Activated naive CD8-positive, alpha-beta T cell (primary cell): ENCODE results near the gene S100A14.

Experiments used
- H3K27ac Mint-ChIP-seq: one replicate; pipeline ENCODE4 v1.8.0; 2021; ENCODE audit warnings: mixed read lengths
- H3K27me3 Mint-ChIP-seq: one replicate; pipeline ENCODE4 v1.8.0; 2021; ENCODE audit warnings: mixed read lengths
- H3K36me3 Mint-ChIP-seq: one replicate; pipeline ENCODE4 v1.8.0; 2021; ENCODE audit warnings: mixed read lengths
- H3K4me1 Mint-ChIP-seq: one replicate; pipeline ENCODE4 v1.8.0; 2021; ENCODE audit warnings: low read depth, mixed read lengths
- H3K4me3 Mint-ChIP-seq: one replicate; pipeline ENCODE4 v1.8.0; 2021; ENCODE audit warnings: mild to moderate bottlenecking, mixed read lengths
- H3K9me3 Mint-ChIP-seq: one replicate; pipeline ENCODE4 v1.8.0; 2021; ENCODE audit warnings: low read depth, mixed read lengths

Gene S100A14

DNA sequence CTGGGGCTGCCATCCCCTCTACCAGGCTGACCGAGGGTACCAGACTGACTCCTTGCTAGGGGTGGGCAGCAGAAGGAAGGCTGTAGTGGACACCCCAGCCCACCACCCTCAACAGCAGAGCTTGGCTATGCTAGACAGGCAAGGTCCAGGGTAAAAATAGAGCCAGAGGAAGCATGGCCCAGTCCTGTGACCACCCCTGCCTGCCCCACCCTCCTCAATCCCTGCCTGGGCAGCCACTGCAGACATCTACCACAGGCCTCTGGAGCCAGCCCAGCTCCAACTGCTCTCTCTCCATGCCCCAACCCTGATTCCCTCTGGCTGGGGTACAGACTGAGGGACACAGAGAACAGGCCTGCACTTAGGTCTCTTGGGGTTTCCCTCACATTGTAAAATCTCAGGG, 13.8 kb upstream of the S100A14 start:
- H3K36me3 Mint-ChIP-seq = peaks cover 2% of the 10 kb centered on the region
- H3K4me3 Mint-ChIP-seq = no peak overlapping the region
- no peaks in the 10 kb centered on the region for H3K27me3 Mint-ChIP-seq
- peaks cover 23% of the 10 kb centered on the region for H3K4me1 Mint-ChIP-seq
- no peaks in the 10 kb centered on the region for H3K9me3 Mint-ChIP-seq
- no peak overlapping the region for H3K27ac Mint-ChIP-seq

DNA sequence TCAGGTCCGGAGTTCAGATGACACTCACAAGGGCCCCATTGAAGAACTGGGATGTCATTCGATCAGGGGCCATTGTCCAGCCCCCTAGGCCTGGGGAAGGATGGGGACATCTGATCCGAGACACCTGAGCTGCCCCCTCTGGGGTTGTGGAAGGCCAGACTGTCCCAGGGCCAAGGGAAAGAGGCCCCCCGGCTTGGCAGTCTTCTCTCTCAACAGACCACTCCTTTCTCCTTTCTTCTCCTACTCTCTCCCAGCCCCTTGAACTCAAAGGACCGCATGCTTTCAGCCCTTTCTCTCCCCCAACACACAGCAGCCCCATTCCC, 13.2 kb upstream of the S100A14 start:
- peaks cover 23% of the 10 kb centered on the region for H3K4me1 Mint-ChIP-seq
- no peaks in the 10 kb centered on the region for H3K9me3 Mint-ChIP-seq
- H3K27ac Mint-ChIP-seq = no peak overlapping the region
- peaks cover under 1% of the 10 kb centered on the region for H3K36me3 Mint-ChIP-seq
- no peak overlapping the region for H3K4me3 Mint-ChIP-seq
- H3K27me3 Mint-ChIP-seq = no peaks in the 10 kb centered on the region

DNA sequence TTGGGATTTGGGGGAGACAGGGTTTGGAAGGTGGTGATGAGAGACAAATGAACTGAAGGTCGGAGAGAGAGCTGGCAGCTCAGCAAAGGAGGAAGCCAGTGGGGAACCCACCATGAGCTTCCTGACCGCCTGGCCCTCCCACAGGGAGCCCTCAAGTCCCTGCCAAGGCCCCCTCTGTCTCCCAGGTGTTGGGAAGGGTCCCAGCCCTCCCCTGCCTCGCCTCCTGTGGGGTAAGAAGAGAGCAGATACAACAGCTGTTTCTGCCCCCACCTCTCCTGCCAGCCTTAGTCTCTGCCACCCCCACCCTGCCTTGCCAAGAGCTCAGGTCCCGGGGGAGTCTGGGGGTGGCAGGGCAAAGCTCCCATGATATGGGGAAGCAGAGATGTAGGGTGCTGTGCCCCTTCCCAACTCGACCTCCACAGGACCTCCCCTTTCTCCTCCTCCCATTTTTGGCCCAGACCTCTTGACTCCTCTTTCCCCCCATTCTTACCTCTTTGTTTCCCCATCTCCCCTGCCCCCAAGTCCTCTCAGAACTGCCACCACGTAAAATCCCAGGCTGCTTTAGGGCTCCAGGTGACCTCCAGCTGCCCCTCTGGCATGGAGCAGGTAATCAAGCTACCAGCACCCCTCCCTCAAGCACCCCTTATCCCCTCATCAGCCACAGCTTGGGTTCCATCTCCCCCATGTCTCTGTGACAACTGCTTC, 12.7 kb upstream of the S100A14 start:
- Mint-ChIP-seq H3K27ac (no peak overlapping the region), H3K4me3 (no peak overlapping the region)

GRCh38 chr1:153627715-153628626, 11.8 kb upstream of the S100A14 start, which contains the start of gene S100A1:
Gene S100A1 (plus strand): TSS chr1:153628434. CDS start chr1:153630522, 2,088 bp downstream.
- Mint-ChIP-seq H3K4me3 (no peak within 1 kb of the TSS), H3K27me3 (no peaks in the 10 kb centered on the region), H3K36me3 (no peaks in the 10 kb centered on the region), H3K27ac (no peak within 1 kb of the TSS), H3K9me3 (no peaks in the 10 kb centered on the region), H3K4me1 (peaks cover 15% of the 10 kb centered on the region)

More for the DNA sequence above, 12.7 kb upstream of the S100A14 start:
- H3K36me3 Mint-ChIP-seq = no peaks in the 10 kb centered on the region
- H3K9me3 Mint-ChIP-seq = no peaks in the 10 kb centered on the region
- no peaks in the 10 kb centered on the region for H3K27me3 Mint-ChIP-seq
- H3K4me1 Mint-ChIP-seq = peaks cover 23% of the 10 kb centered on the region

- H3K9me3 Mint-ChIP-seq = no peaks in the 10 kb centered on the region
- H3K4me1 Mint-ChIP-seq = peaks cover 9% of the 10 kb centered on the region
- H3K36me3 Mint-ChIP-seq = no peaks in the 10 kb centered on the region
- no peaks in the 10 kb centered on the region for H3K27me3 Mint-ChIP-seq
- H3K4me3 Mint-ChIP-seq = no peak within 1 kb of the TSS
- no peak within 1 kb of the TSS for H3K27ac Mint-ChIP-seq
Measured at GRCh38 chr1:153626904-153627714, 11.0 kb upstream of the S100A14 start, which contains the start of gene S100A13. Gene S100A13 (minus strand): TSS chr1:153627505. CDS start chr1:153626472, 1,033 bp downstream.

- Mint-ChIP-seq H3K4me3 (no peak overlapping the region), H3K27ac (no peak overlapping the region), H3K27me3 (no peaks in the 10 kb centered on the region), H3K4me1 (peaks cover 6% of the 10 kb centered on the region), H3K36me3 (no peaks in the 10 kb centered on the region), H3K9me3 (no peaks in the 10 kb centered on the region)
Measured at GRCh38 chr1:153626477-153626903, 10.4 kb upstream of the S100A14 start.

GRCh38 chr1:153624965-153625611, 9.0 kb upstream of the S100A14 start:
- Mint-ChIP-seq H3K4me1 (no peaks in the 10 kb centered on the region), H3K9me3 (no peaks in the 10 kb centered on the region), H3K4me3 (no peak overlapping the region), H3K27me3 (no peaks in the 10 kb centered on the region), H3K27ac (no peak overlapping the region), H3K36me3 (no peaks in the 10 kb centered on the region)

- Mint-ChIP-seq H3K9me3 (no peaks in the 10 kb centered on the region), H3K27me3 (no peaks in the 10 kb centered on the region), H3K27ac (no peak overlapping the region), H3K4me3 (no peak overlapping the region), H3K36me3 (no peaks in the 10 kb centered on the region), H3K4me1 (no peaks in the 10 kb centered on the region)
Measured at GRCh38 chr1:153623101-153623500, 7.0 kb upstream of the S100A14 start.

- H3K4me1 Mint-ChIP-seq = no peaks in the 10 kb centered on the region
- H3K27me3 Mint-ChIP-seq = no peaks in the 10 kb centered on the region
- no peaks in the 10 kb centered on the region for H3K36me3 Mint-ChIP-seq
- H3K27ac Mint-ChIP-seq = no peak overlapping the region
- H3K9me3 Mint-ChIP-seq = no peaks in the 10 kb centered on the region
- no peak overlapping the region for H3K4me3 Mint-ChIP-seq
Measured at GRCh38 chr1:153619171-153619570, 3.0 kb upstream of the S100A14 start.

DNA sequence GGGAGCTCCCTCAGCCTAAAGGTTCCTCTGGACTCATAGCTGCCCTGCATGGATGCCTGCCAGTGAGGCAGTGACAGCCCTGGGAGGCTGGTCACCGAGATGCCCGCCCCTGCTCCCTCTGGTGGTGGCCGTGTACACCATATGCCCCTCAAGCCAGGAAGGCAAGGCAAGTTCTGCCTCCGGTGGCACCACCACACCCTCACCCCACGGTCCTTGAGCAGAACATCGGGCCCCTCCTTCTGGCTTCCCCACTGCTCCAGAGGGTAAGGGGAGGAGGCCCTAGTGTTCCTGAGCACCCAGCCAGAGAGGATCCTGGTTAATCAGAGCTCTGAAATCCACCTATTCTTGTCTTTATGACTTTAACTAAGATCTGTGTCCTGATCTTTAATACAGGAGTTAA, 1.5 kb upstream of the S100A14 start:
- H3K27ac Mint-ChIP-seq = no peak overlapping the region
- H3K36me3 Mint-ChIP-seq = no peaks in the 10 kb centered on the region
- H3K27me3 Mint-ChIP-seq = no peaks in the 10 kb centered on the region
- no peaks in the 10 kb centered on the region for H3K9me3 Mint-ChIP-seq
- H3K4me3 Mint-ChIP-seq = no peak overlapping the region
- H3K4me1 Mint-ChIP-seq = no peaks in the 10 kb centered on the region

- Mint-ChIP-seq H3K4me3 (no peak overlapping the region), H3K27me3 (no peaks in the 10 kb centered on the region), H3K36me3 (no peaks in the 10 kb centered on the region), H3K9me3 (no peaks in the 10 kb centered on the region), H3K27ac (no peak overlapping the region), H3K4me1 (no peaks in the 10 kb centered on the region)
Measured at GRCh38 chr1:153616917-153617311, 789 bp upstream of the S100A14 start.

- Mint-ChIP-seq H3K4me3 (no peak overlapping the region), H3K36me3 (no peaks in the 10 kb centered on the region), H3K4me1 (no peaks in the 10 kb centered on the region), H3K27me3 (no peaks in the 10 kb centered on the region), H3K9me3 (no peaks in the 10 kb centered on the region), H3K27ac (no peak overlapping the region)
Measured at GRCh38 chr1:153615406-153615805, 719 bp downstream of the S100A14 start.

DNA sequence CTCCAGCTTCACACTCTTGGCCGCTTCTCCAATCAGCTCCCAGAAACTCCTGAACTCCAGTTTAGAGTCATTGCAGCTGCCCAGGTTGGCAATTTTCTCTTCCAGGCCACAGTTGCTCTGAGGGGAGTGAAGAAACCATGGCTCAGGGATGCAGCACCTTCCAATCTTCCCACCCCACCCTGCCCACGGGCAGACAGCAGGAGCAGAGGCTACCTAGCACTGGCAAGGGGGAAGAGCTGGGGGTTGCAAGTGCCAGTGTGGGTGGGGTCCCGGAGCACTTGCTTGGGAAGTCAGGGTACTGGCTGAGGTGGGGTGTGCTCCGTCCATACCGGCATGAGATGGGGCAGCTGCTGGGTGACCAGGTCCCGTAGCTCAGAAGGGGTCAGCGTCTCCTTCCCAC, 1.2 kb downstream of the S100A14 start:
- Mint-ChIP-seq H3K36me3 (no peaks in the 10 kb centered on the region), H3K4me1 (no peaks in the 10 kb centered on the region), H3K27me3 (no peaks in the 10 kb centered on the region), H3K27ac (no peak overlapping the region), H3K9me3 (no peaks in the 10 kb centered on the region), H3K4me3 (no peak overlapping the region)

- Mint-ChIP-seq H3K27me3 (no peaks in the 10 kb centered on the region), H3K9me3 (no peaks in the 10 kb centered on the region), H3K27ac (no peak overlapping the region), H3K4me3 (no peak overlapping the region), H3K4me1 (no peaks in the 10 kb centered on the region), H3K36me3 (no peaks in the 10 kb centered on the region)
Measured at GRCh38 chr1:153614189-153614900, 1.8 kb downstream of the S100A14 start.
